ENCODE results near the gene PTPRA.
"Not testable (repeated sequence)": the region's sequence is repeated elsewhere in the genome, so short reads cannot be mapped to it uniquely, and the experiment has no call there.

PTPRA gene

GRCh38 chr20:2883726-2884637 lies 10.7 kb downstream of the PTPRA start:
- H3K9me3 ChIP-seq: no peaks in the 10 kb centered on the region
- H3K36me3 ChIP-seq (replicated peaks): no peaks in the 10 kb centered on the region; the same call in none of the 2 replicates
- no peaks in the 10 kb centered on the region; the same call in none of the 2 replicates for H3K4me1 ChIP-seq
- H3K27me3 ChIP-seq (ENCODE audit: low read depth): no peaks in the 10 kb centered on the region
- no peak for DNase-seq (ENCODE audit: low spot score in 2 of 2)
- in situ Hi-C loops (cut with MboI; ENCODE audit: low sequenced_read_pairs): no loop called here
- no peak overlapping the region for H3K4me3 ChIP-seq

GRCh38 chr20:2887715-2888114 lies 14.4 kb downstream of the PTPRA start:
- Histone ChIP-seq H3K4me3 (no peak overlapping the region), H3K36me3 (replicated peaks) (no peaks in the 10 kb centered on the region), H3K4me1 (no peaks in the 10 kb centered on the region; the same call in 1 of the 2 replicates), H3K9me3 (no peaks in the 10 kb centered on the region), H3K27me3 (ENCODE audit: low read depth) (no peaks in the 10 kb centered on the region)
- in situ Hi-C loops (cut with MboI; ENCODE audit: low sequenced_read_pairs): no loop called here
- DNase-seq (ENCODE audit: low spot score in 2 of 2): no peak

- Histone ChIP-seq H3K9me3 (no peaks in the 10 kb centered on the region), H3K4me1 (no peaks in the 10 kb centered on the region; the same call in 1 of the 2 replicates), H3K4me3 (no peak overlapping the region), H3K36me3 (replicated peaks) (no peaks in the 10 kb centered on the region), H3K27me3 (ENCODE audit: low read depth) (no peaks in the 10 kb centered on the region)
- in situ Hi-C loops (cut with MboI; ENCODE audit: low sequenced_read_pairs): no loop called here
- DNase-seq (ENCODE audit: low spot score in 2 of 2): no peak
Observed at GRCh38 chr20:2888224-2888955, 15.1 kb downstream of the PTPRA start.

- Histone ChIP-seq H3K9me3 (peaks cover 2% of the 10 kb centered on the region; the same call in 1 of the 2 replicates), H3K27me3 (ENCODE audit: low read depth) (no peaks in the 10 kb centered on the region), H3K4me1 (no peaks in the 10 kb centered on the region; the same call in 1 of the 2 replicates), H3K4me3 (no peak overlapping the region), H3K36me3 (replicated peaks) (no peaks in the 10 kb centered on the region)
- in situ Hi-C loops (cut with MboI; ENCODE audit: low sequenced_read_pairs): no loop called here
- no peak for DNase-seq (ENCODE audit: low spot score in 2 of 2)
Observed at GRCh38 chr20:2889209-2889608, 15.9 kb downstream of the PTPRA start.

GRCh38 chr20:2889797-2890196 lies 16.5 kb downstream of the PTPRA start:
- no peak overlapping the region for H3K4me3 ChIP-seq
- in situ Hi-C loops (cut with MboI; ENCODE audit: low sequenced_read_pairs): no loop called here
- H3K4me1 ChIP-seq: no peaks in the 10 kb centered on the region
- H3K36me3 ChIP-seq (replicated peaks): no peaks in the 10 kb centered on the region
- no peaks in the 10 kb centered on the region for H3K27me3 ChIP-seq (ENCODE audit: low read depth)
- DNase-seq (ENCODE audit: low spot score in 2 of 2): no peak
- H3K9me3 ChIP-seq: peaks cover 2% of the 10 kb centered on the region; the same call in 1 of the 2 replicates

GRCh38 chr20:2890742-2891141 lies 17.5 kb downstream of the PTPRA start:
- in situ Hi-C loops (cut with MboI; ENCODE audit: low sequenced_read_pairs): no loop called here
- Histone ChIP-seq H3K27me3 (ENCODE audit: low read depth) (no peaks in the 10 kb centered on the region), H3K9me3 (peaks cover 6% of the 10 kb centered on the region; the same call in 1 of the 2 replicates), H3K4me3 (no peak overlapping the region), H3K4me1 (no peaks in the 10 kb centered on the region), H3K36me3 (replicated peaks) (no peaks in the 10 kb centered on the region; the same call in 1 of the 2 replicates)
- DNase-seq (ENCODE audit: low spot score in 2 of 2): no peak

- in situ Hi-C loops (cut with MboI; ENCODE audit: low sequenced_read_pairs): no loop called here
- H3K4me3 ChIP-seq: no peak overlapping the region
- no peaks in the 10 kb centered on the region for H3K27me3 ChIP-seq (ENCODE audit: low read depth)
- H3K4me1 ChIP-seq: no peaks in the 10 kb centered on the region
- H3K9me3 ChIP-seq: peaks cover 6% of the 10 kb centered on the region; the same call in 1 of the 2 replicates
- no peaks in the 10 kb centered on the region; the same call in 1 of the 2 replicates for H3K36me3 ChIP-seq (replicated peaks)
- DNase-seq (ENCODE audit: low spot score in 2 of 2): no peak
Observed at GRCh38 chr20:2891343-2891742, 18.1 kb downstream of the PTPRA start.

- Histone ChIP-seq H3K36me3 (replicated peaks) (no peaks in the 10 kb centered on the region; the same call in 1 of the 2 replicates), H3K9me3 (peaks cover 6% of the 10 kb centered on the region; the same call in 1 of the 2 replicates), H3K4me1 (no peaks in the 10 kb centered on the region), H3K27me3 (ENCODE audit: low read depth) (no peaks in the 10 kb centered on the region), H3K4me3 (no peak overlapping the region)
- in situ Hi-C loops (cut with MboI; ENCODE audit: low sequenced_read_pairs): no loop called here
- no peak for DNase-seq (ENCODE audit: low spot score in 2 of 2)
Observed at GRCh38 chr20:2892376-2892775, 19.1 kb downstream of the PTPRA start.

- in situ Hi-C loops (cut with MboI; ENCODE audit: low sequenced_read_pairs): no loop called here
- Histone ChIP-seq H3K9me3 (peaks cover 6% of the 10 kb centered on the region; the same call in 1 of the 2 replicates), H3K27me3 (ENCODE audit: low read depth) (no peaks in the 10 kb centered on the region), H3K36me3 (replicated peaks) (no peaks in the 10 kb centered on the region; the same call in 1 of the 2 replicates), H3K4me1 (no peaks in the 10 kb centered on the region), H3K4me3 (no peak overlapping the region)
- no peak for DNase-seq (ENCODE audit: low spot score in 2 of 2)
Observed at GRCh38 chr20:2894221-2894620, 20.9 kb downstream of the PTPRA start.

- in situ Hi-C loops (cut with MboI; ENCODE audit: low sequenced_read_pairs); H3K4me1 ChIP-seq; H3K36me3 ChIP-seq (replicated peaks); DNase-seq (ENCODE audit: low spot score in 2 of 2); H3K27me3 ChIP-seq (ENCODE audit: low read depth); H3K9me3 ChIP-seq; H3K4me3 ChIP-seq: not testable (repeated sequence)
Observed at GRCh38 chr20:2895154-2895553, 21.9 kb downstream of the PTPRA start.

GRCh38 chr20:2899243-2899642 lies 26.0 kb downstream of the PTPRA start:
- no peak for DNase-seq (ENCODE audit: low spot score in 2 of 2)
- no peaks in the 10 kb centered on the region for H3K4me1 ChIP-seq
- in situ Hi-C loops (cut with MboI; ENCODE audit: low sequenced_read_pairs): no loop called here
- no peaks in the 10 kb centered on the region for H3K27me3 ChIP-seq (ENCODE audit: low read depth)
- H3K9me3 ChIP-seq: 0 out of 2 replicates have a peak, but pooled peaks cover 4% of the 10 kb centered on the region
- no peaks in the 10 kb centered on the region; the same call in 1 of the 2 replicates for H3K36me3 ChIP-seq (replicated peaks)
- H3K4me3 ChIP-seq: no peak overlapping the region

GRCh38 chr20:2900845-2901592 lies 27.7 kb downstream of the PTPRA start:
- Histone ChIP-seq H3K4me1 (no peaks in the 10 kb centered on the region), H3K4me3 (no peak overlapping the region), H3K36me3 (replicated peaks) (no peaks in the 10 kb centered on the region), H3K27me3 (ENCODE audit: low read depth) (no peaks in the 10 kb centered on the region), H3K9me3 (no peaks in the 10 kb centered on the region)
- DNase-seq (ENCODE audit: low spot score in 2 of 2): no peak
- in situ Hi-C loops (cut with MboI; ENCODE audit: low sequenced_read_pairs): no loop called here

- H3K27me3 ChIP-seq (ENCODE audit: low read depth): no peaks in the 10 kb centered on the region
- no peak overlapping the region for H3K4me3 ChIP-seq
- H3K4me1 ChIP-seq: no peaks in the 10 kb centered on the region; the same call in 1 of the 2 replicates
- no peaks in the 10 kb centered on the region for H3K9me3 ChIP-seq
- in situ Hi-C loops (cut with MboI; ENCODE audit: low sequenced_read_pairs): no loop called here
- DNase-seq (ENCODE audit: low spot score in 2 of 2): no peak
- no peaks in the 10 kb centered on the region for H3K36me3 ChIP-seq (replicated peaks)
Observed at GRCh38 chr20:2902291-2902690, 29.0 kb downstream of the PTPRA start.
